ENCODE measurements around the gene HTT. TPM values are rescaled to one million over a fixed set of nuclear protein-coding genes. Genes with fewer than 3 reads are reported as not detected.

The HTT gene
- total RNA-seq, 1 experiment from 2014 or later: 85.4 TPM

DNA sequence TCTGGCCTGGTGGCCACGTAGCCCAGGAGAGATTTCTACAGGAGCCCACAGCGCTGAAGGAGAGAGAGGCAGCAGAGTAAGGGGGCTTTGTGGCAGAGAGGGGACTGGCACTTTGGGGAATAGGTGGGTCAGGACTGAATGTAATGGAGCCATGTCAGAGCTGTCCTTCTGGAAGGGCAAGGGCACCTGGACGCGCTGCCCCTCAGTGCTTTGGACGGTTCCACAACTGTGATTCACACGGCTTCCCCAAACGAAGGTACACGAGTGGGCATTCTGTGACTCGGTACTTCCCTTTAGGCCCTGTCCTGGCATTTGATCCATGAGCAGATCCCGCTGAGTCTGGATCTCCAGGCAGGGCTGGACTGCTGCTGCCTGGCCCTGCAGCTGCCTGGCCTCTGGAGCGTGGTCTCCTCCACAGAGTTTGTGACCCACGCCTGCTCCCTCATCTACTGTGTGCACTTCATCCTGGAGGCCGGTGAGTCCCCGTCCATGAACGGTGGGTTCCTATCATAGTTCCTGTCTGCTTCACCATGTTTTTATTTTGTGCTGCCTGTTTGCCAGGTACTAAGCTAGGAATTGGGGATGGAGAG is 139.3 kb downstream of the HTT start (continued):
- no peak for TF ChIP-seq ZNF281 (CRISPR knock-in tag; IDR thresholded peaks at IDR 0.05)
- no peak for TF ChIP-seq ZNF263 (CRISPR knock-in tag; IDR thresholded peaks at IDR 0.05; ENCODE audit: low read depth)
- TF ChIP-seq, protein P1, sequence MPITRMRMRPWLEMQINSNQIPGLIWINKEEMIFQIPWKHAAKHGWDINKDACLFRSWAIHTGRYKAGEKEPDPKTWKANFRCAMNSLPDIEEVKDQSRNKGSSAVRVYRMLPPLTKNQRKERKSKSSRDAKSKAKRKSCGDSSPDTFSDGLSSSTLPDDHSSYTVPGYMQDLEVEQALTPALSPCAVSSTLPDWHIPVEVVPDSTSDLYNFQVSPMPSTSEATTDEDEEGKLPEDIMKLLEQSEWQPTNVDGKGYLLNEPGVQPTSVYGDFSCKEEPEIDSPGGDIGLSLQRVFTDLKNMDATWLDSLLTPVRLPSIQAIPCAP (CRISPR knock-in tag; IDR thresholded peaks at IDR 0.05): no peak
- TF ChIP-seq, protein P2, sequence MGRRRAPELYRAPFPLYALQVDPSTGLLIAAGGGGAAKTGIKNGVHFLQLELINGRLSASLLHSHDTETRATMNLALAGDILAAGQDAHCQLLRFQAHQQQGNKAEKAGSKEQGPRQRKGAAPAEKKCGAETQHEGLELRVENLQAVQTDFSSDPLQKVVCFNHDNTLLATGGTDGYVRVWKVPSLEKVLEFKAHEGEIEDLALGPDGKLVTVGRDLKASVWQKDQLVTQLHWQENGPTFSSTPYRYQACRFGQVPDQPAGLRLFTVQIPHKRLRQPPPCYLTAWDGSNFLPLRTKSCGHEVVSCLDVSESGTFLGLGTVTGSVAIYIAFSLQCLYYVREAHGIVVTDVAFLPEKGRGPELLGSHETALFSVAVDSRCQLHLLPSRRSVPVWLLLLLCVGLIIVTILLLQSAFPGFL (CRISPR knock-in tag; IDR thresholded peaks at IDR 0.05; ENCODE audit: borderline replicate concordance): no peak
- TF ChIP-seq, protein P3, sequence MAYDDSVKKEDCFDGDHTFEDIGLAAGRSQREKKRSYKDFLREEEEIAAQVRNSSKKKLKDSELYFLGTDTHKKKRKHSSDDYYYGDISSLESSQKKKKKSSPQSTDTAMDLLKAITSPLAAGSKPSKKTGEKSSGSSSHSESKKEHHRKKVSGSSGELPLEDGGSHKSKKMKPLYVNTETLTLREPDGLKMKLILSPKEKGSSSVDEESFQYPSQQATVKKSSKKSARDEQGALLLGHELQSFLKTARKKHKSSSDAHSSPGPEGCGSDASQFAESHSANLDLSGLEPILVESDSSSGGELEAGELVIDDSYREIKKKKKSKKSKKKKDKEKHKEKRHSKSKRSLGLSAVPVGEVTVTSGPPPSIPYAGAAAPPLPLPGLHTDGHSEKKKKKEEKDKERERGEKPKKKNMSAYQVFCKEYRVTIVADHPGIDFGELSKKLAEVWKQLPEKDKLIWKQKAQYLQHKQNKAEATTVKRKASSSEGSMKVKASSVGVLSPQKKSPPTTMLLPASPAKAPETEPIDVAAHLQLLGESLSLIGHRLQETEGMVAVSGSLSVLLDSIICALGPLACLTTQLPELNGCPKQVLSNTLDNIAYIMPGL (CRISPR knock-in tag; IDR thresholded peaks at IDR 0.05): no peak
- TF ChIP-seq SMAD4 (CRISPR knock-in tag; IDR thresholded peaks at IDR 0.05): no peak

GRCh38 chr4:3215256-3215655 is 140.8 kb downstream of the HTT start:
- no peaks in the 10 kb centered on the region for H3K4me1 Mint-ChIP-seq
- peaks cover 70% of the 10 kb centered on the region for H3K36me3 Mint-ChIP-seq
- H3K9me3 Mint-ChIP-seq: no peaks in the 10 kb centered on the region
- no peak overlapping the region for H3K4me3 Mint-ChIP-seq
- POLR2A ChIA-PET: no interaction called here
- no peaks in the 10 kb centered on the region for H3K27me3 Mint-ChIP-seq (ENCODE audit: low read depth)
- no peak overlapping the region for H3K27ac Mint-ChIP-seq
- no peak for ATAC-seq
- CTCF ChIA-PET: no interaction called here
- no peak for DNase-seq (ENCODE audit: low spot score)
- TF ChIP-seq NFATC4 (CRISPR knock-in tag; IDR thresholded peaks at IDR 0.05) (no peak), TP53 (CRISPR knock-in tag; IDR thresholded peaks at IDR 0.05) (no peak), ZBTB21 (CRISPR knock-in tag; IDR thresholded peaks at IDR 0.05; ENCODE audit: borderline replicate concordance) (no peak), SOX15 (CRISPR knock-in tag; IDR thresholded peaks at IDR 0.05) (no peak), ZNF317 (CRISPR knock-in tag; IDR thresholded peaks at IDR 0.05; ENCODE audit: borderline replicate concordance, low read depth) (no peak), TEAD1 (CRISPR knock-in tag; IDR thresholded peaks at IDR 0.05) (no peak), ZNF138 (CRISPR knock-in tag; conservative IDR thresholded peaks at IDR 0.05) (no peak), ETV6 (CRISPR knock-in tag; IDR thresholded peaks at IDR 0.05) (no peak), ELF4 (CRISPR knock-in tag; IDR thresholded peaks at IDR 0.05; ENCODE audit: low read depth) (no peak), FOXK1 (CRISPR knock-in tag; IDR thresholded peaks at IDR 0.05) (no peak)
- TF ChIP-seq, protein P4, sequence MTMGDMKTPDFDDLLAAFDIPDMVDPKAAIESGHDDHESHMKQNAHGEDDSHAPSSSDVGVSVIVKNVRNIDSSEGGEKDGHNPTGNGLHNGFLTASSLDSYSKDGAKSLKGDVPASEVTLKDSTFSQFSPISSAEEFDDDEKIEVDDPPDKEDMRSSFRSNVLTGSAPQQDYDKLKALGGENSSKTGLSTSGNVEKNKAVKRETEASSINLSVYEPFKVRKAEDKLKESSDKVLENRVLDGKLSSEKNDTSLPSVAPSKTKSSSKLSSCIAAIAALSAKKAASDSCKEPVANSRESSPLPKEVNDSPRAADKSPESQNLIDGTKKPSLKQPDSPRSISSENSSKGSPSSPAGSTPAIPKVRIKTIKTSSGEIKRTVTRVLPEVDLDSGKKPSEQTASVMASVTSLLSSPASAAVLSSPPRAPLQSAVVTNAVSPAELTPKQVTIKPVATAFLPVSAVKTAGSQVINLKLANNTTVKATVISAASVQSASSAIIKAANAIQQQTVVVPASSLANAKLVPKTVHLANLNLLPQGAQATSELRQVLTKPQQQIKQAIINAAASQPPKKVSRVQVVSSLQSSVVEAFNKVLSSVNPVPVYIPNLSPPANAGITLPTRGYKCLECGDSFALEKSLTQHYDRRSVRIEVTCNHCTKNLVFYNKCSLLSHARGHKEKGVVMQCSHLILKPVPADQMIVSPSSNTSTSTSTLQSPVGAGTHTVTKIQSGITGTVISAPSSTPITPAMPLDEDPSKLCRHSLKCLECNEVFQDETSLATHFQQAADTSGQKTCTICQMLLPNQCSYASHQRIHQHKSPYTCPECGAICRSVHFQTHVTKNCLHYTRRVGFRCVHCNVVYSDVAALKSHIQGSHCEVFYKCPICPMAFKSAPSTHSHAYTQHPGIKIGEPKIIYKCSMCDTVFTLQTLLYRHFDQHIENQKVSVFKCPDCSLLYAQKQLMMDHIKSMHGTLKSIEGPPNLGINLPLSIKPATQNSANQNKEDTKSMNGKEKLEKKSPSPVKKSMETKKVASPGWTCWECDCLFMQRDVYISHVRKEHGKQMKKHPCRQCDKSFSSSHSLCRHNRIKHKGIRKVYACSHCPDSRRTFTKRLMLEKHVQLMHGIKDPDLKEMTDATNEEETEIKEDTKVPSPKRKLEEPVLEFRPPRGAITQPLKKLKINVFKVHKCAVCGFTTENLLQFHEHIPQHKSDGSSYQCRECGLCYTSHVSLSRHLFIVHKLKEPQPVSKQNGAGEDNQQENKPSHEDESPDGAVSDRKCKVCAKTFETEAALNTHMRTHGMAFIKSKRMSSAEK (CRISPR knock-in tag; IDR thresholded peaks at IDR 0.05; ENCODE audit: borderline replicate concordance): no peak
- TF ChIP-seq, protein P3 (CRISPR knock-in tag; IDR thresholded peaks at IDR 0.05): no peak
- TF ChIP-seq, protein P5, sequence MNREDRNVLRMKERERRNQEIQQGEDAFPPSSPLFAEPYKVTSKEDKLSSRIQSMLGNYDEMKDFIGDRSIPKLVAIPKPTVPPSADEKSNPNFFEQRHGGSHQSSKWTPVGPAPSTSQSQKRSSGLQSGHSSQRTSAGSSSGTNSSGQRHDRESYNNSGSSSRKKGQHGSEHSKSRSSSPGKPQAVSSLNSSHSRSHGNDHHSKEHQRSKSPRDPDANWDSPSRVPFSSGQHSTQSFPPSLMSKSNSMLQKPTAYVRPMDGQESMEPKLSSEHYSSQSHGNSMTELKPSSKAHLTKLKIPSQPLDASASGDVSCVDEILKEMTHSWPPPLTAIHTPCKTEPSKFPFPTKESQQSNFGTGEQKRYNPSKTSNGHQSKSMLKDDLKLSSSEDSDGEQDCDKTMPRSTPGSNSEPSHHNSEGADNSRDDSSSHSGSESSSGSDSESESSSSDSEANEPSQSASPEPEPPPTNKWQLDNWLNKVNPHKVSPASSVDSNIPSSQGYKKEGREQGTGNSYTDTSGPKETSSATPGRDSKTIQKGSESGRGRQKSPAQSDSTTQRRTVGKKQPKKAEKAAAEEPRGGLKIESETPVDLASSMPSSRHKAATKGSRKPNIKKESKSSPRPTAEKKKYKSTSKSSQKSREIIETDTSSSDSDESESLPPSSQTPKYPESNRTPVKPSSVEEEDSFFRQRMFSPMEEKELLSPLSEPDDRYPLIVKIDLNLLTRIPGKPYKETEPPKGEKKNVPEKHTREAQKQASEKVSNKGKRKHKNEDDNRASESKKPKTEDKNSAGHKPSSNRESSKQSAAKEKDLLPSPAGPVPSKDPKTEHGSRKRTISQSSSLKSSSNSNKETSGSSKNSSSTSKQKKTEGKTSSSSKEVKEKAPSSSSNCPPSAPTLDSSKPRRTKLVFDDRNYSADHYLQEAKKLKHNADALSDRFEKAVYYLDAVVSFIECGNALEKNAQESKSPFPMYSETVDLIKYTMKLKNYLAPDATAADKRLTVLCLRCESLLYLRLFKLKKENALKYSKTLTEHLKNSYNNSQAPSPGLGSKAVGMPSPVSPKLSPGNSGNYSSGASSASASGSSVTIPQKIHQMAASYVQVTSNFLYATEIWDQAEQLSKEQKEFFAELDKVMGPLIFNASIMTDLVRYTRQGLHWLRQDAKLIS (CRISPR knock-in tag; IDR thresholded peaks at IDR 0.05; ENCODE audit: borderline replicate concordance): no peak
- TF ChIP-seq, protein P1 (CRISPR knock-in tag; IDR thresholded peaks at IDR 0.05): no peak

All from WTC11 (cell line).